NCI-H2081 treated with DMSO at 0.1 percent for 48 hours (cell line): ENCODE results near the gene DKC1.
"Not testable (repeated sequence)": the region's sequence is repeated elsewhere in the genome, so short reads cannot be mapped to it uniquely, and the experiment has no call there.

Experiments
- DNase-seq: peaks from one replicate; lab custom pipeline; 2025; lab: John Stamatoyannopoulos, UW

DKC1 gene

DNA sequence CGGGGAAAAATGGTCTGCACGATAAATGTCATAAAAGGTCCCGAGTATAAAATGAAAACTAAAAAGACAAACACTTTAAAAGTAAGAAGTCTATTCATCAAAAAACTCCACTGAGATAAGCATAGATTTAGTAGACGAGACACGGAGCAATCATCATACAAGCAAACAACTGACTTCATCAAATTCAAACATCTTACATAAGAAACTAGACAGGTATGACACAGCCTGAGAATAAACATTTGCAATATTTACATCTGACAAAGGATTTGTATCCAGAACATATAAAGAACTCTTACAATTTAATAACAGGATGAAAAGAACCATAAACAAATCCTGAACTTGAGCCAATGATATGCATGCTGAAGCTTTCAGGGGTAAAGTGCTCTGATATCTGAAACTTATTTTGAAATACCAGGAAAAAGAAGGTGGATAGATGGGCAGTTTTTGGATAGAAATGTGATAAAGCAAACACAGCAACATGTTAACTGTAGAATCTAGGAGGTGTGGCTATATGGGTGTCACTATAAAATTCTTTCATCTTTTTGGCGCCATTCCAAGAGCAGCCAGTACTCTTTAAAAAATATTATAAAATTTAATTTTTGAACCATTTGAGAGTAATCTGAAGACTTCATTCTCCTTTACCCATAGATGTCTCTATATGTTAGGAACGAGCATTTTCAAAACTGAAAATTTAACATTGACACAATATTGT is 30.6 kb downstream of the DKC1 start:
- no peak for DNase-seq

DNA sequence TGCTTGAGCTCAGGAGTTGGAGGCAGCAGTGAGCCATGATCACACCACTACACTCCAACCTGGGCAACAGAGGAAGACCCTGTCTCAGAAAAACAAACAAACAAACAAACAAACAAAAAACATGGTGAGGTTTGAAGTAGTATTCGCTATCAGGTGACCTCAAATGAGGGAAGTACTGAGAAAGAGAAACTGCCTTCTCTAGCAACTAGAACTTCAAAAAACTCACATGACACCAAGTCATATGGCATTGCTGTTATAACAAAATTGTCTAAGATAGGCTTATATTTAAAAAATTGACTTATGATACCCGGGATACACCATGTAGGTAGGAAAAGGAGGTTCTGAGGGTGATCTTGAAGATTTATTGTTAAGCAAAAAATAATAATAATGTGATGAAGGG is 32.4 kb downstream of the DKC1 start:
- no peak for DNase-seq

- DNase-seq = no peak
Observed at GRCh38 chrX:154797006-154797405, 34.3 kb downstream of the DKC1 start.

DNA sequence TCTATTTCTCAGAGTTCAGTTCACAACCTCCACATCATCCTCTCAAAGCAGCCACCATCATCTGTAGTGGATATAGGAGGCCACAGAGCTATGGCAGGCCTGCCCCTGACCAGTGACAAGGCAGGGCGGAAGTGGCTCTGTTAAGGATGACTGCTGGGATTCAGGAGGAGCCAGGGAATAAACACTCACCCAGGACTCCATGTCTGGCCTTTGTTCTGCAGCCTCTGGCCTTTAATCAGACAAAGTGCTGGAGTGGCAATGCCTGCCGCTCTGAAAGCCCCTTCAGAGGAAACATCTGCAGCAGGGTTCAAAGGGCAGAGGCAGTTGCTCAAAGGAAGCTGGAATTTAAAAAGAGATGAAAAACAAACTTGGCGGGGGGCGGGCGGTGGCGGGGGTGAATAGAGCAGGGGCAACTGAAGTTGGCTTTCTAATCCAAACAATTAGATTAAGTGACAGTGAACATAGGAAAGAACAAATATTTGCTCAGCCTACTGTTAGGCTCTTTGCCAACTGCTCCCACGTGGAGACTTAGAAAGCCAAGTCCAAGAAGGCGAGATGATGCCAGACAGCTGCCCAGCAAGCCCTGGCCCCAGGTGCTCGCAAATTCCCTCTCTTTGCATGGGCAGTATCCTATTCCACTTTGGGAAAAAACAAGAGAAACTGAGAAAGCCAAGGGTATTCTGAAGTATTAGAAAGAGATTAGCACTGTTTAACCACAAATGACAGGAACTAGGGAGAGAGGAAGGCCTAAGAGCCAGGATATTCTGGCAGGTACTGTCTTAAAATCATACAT is 37.1 kb downstream of the DKC1 start:
- DNase-seq = peak; percentile 76

- DNase-seq = no peak
Observed at GRCh38 chrX:154800478-154801210, 38.0 kb downstream of the DKC1 start.

GRCh38 chrX:154802947-154803346 is 40.3 kb downstream of the DKC1 start:
- DNase-seq = no peak

GRCh38 chrX:154804261-154804956 is 41.7 kb downstream of the DKC1 start:
- DNase-seq = no peak

- DNase-seq = no peak
Observed at GRCh38 chrX:154804957-154805695, 42.5 kb downstream of the DKC1 start, which contains the start of gene MPP1. Gene MPP1, minus strand, starts transcription at chrX:154805485. Its CDS starts 112 bp downstream, at chrX:154805373.

- no peak for DNase-seq
Observed at GRCh38 chrX:154805696-154806091, 43.0 kb downstream of the DKC1 start.

DNA sequence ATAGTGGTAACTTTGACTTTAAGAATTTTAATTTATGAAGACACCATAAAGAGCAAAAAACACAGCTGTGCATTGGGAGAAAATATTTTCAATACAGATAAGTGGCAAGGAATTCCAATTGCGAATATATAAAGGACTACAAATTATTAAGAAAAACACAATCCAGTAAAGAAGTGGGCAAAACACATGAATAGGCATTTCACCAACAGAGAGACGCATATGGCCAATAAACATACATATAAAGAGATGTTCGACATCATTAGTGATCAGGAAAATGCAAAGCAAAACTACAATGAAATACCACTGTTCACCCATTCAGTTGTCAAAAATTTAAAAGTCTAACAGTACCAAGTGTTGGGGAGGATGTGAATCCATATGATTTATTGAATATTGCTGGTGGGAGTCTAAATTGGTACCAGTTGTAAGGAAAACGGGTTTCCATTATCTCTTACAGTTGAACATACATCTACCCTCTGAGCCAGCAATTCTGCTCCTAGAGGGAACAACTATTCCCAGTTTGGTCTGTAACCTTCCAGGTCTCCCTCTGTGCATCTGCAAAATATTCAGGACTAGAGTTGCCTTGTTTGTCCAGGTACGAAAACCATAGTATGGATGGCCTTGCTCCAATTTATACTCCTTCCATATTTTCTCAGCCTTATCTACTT is 44.3 kb downstream of the DKC1 start:
- no peak for DNase-seq

GRCh38 chrX:154809939-154810665 is 47.4 kb downstream of the DKC1 start:
- no peak for DNase-seq

DNA sequence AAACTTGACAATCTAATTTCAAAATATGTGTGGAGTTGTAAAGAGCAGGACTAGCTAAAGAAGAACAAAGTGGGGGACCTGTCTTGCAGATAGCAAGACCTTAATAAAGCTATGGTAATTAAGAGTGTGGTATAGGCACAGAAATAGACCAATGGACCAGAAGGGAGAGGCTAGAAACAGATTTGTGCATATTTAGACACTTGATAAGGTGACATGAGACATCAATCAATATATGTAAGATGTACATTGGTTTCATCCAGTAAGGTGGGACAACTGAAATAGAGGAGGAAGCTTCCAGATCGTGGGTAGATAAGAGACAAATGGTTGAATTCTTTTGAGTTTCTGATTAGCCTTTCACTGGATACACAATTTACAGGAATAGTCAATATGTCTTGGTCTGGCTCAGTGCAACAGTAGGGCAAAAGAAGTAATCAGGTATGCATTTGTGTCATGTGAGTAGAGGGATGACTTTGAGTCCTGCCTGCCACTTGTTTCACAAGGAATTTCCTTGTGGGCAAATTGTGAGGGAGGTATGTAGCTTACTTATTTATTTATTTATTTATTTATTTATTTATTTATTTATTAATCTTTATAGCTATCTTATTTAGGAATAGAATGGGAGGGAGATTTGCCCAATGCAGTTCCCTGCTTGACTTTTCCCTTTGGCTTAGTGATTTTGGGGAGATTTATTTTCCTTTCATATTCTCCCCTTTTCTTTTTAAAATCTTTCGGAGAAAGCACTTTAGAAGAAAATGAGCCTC is 49.9 kb downstream of the DKC1 start:
- DNase-seq = no peak

- DNase-seq = no peak
Observed at GRCh38 chrX:154813801-154814200, 51.1 kb downstream of the DKC1 start.

DNA sequence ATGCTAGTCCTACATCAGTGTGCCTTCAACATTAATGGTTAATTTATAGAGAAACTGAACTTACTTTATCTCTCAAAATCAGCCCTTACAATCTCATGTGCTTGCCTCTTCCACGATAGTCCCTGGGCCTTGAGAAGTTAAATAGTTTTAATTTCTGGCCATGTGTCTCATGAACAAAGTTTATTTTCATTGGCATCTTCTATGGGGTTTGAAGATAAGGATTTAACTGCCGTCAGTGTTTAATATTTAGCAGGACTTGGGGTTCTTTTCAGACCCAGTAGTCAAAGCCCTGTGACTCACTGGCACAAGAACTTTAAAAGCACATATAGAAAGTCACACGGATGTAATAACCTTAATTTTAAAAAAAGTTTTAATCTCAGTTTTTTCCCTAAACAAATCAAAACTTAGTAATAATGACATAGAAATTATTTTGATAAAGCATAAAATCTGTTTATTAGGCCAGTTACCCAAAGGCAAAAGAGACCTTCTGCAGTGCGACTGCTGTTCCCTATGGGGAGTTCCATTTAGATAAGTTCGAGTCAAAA is 52.7 kb downstream of the DKC1 start:
- no peak for DNase-seq

DNA sequence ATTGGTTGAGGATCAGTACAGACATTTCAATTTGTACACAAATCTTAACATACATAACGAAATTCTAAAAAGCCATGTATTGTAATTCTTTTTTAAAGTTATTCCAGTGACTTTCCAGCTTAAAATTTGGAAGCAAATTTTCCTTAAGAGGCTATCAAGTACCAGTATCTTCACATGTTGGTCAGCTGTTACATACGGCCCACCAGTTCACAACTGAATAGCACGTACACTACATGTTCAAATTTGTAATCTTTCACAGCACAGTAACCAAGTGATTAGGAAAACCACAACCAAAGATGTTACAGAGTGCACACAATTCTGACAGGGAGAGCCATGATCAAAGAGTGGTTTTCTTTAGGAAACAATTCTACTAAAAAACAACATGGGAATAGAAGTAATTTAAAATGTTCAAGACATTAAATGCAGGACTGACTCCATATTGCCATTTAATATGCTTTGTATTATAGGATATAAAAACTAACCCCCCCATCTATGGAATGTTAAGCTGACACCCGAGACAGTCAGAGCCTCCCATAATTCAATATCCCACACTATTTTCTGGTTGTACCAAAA is 53.7 kb downstream of the DKC1 start:
- DNase-seq = not testable (repeated sequence)

GRCh38 chrX:154817048-154817618 is 54.5 kb downstream of the DKC1 start:
- DNase-seq = not testable (repeated sequence)

DNA sequence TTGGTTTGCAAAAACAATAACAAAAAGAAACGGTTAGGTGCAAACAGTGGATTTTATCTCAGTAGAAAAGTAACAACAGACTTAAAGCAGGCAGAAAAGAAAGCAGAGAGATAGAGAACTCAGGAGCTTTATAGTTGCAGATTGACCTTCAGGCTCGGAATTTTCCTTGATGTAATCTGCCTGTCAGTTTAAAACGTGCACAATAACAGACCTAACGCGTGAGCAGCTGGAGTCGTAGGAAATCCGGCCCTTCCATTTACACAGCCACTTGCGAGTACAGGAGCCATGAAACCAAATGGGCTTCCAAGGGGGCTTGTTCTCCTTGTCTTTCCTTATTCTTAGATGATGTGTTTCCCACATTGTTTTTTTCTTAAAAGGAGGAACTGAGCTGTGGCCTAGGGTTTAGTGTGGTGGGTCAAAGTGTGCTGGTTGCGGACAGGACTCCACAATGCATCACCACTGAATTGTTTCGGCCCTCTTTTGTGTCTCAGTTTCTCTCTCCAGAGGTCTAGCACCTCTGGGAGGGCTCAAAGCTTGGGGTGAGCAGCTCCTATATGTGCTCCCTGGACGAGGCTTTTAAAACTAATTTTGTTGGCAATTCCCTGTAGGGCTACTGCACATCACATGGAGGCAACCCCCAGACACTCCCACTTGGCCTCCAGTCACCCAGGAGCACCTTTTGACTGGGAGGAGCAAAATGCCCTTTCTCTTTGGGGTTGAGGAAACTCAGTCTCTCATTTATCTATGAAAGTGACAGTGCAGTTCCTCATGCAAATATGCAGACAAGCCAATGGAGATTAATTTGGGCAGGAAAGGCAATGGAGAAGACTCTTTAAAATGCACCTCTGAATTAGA is 56.5 kb downstream of the DKC1 start:
- no peak for DNase-seq
